Spleen (tissue), 11 donors: ENCODE data around the gene MARK3. TPM values are rescaled to one million over a fixed set of nuclear protein-coding genes. Genes with fewer than 3 reads are reported as not detected.

ENCODE experiments used
- DNase-seq: peaks from one replicate; pipeline ENCODE4 v3.0.0-alpha.2; 2020
- H3K27ac ChIP-seq, 8 donors: fragments of 200-600 bp; sonication (generic) in 7 of 8; 1 replicate in 4 of 8; 2 replicates in 4 of 8; pipeline versions ENCODE4 v1.5.0 to v1.8.0; 2016 to 2021; ENCODE audit warnings: inconsistent platforms in 4 of 8, mild to moderate bottlenecking in 4 of 8, moderate library complexity in 1 of 8
- H3K27me3 ChIP-seq, 7 donors: fragments of 200-600 bp; sonication (generic) in 6 of 7; replicated peaks in 1 of 7; 1 replicate in 4 of 7; 2 replicates in 3 of 7; pipeline versions ENCODE4 v1.5.0 to v1.8.0; 2016 to 2021; ENCODE audit warnings: inconsistent platforms in 3 of 7, mild to moderate bottlenecking in 1 of 7
- H3K36me3 ChIP-seq, 6 donors: fragments of 200-600 bp; sonication (generic) in 5 of 6; 1 replicate in 4 of 6; 2 replicates in 2 of 6; pipeline versions ENCODE4 v1.5.0 to v1.8.0; 2016 to 2021; ENCODE audit warnings: inconsistent platforms in 2 of 6
- H3K4me1 ChIP-seq, 6 donors: fragments of 200-600 bp; sonication (generic) in 5 of 6; 1 replicate in 3 of 6; 2 replicates in 3 of 6; pipeline versions ENCODE4 v1.5.0 to v1.8.0; 2016 to 2021; ENCODE audit warnings: inconsistent platforms in 3 of 6
- H3K4me3 ChIP-seq, 8 donors: fragments of 200-600 bp; sonication (generic) in 7 of 8; 1 replicate in 4 of 8; 2 replicates in 4 of 8; pipeline versions ENCODE4 v1.5.0 to v1.8.0; 2016 to 2021; ENCODE audit warnings: inconsistent platforms in 4 of 8, mild to moderate bottlenecking in 4 of 8, moderate library complexity in 2 of 8
- H3K9me3 ChIP-seq, 8 donors: fragments of 200-600 bp; sonication (generic) in 7 of 8; 1 replicate in 4 of 8; 2 replicates in 4 of 8; pipeline versions ENCODE4 v1.5.0 to v1.8.0; 2016 to 2021; ENCODE audit warnings: inconsistent platforms in 4 of 8
- POLR2A ChIP-seq, 3 donors: fragments of 450-650 bp; IDR thresholded peaks; one replicate each; pipeline ENCODE4 v1.5.1; 2017; ENCODE audit warnings: antibody characterized with exemption in 3 of 3, mild to moderate bottlenecking in 1 of 3
- POLR2AphosphoS5 ChIP-seq, 3 donors: sonication (generic); formaldehyde crosslinking; IDR thresholded peaks; one replicate each; pipeline ENCODE4 v1.5.1; 2017; ENCODE audit warnings: antibody characterized with exemption in 3 of 3
- WGBS, 5 donors: extraction: QIAGEN DNeasy Blood & Tissue Kit in 3 of 5; methylation state at CpG; one replicate each; pipeline versions ENCODE4 v1.1.5 to v1.1.7; 2013 to 2018; 5-methylcytosine and 5-hydroxymethylcytosine counted together
- intact Hi-C: fragments of 100-400 bp; cut with DNase I; formaldehyde crosslinking; loops from one replicate; pipeline ENCODE4 v1.15.0; 2023; ENCODE audit warnings: low total_unique reads
- polyA plus RNA-seq, 3 donors: library from polyadenylated mRNA; stranded (reverse); fragments of 200-250 nt; gene quantifications; one replicate each; pipeline ENCODE4 v1.2.1, GENCODE V29; 2013
- total RNA-seq, 7 donors: library from RNA; depleted of rRNA in 3 of 7; stranded (reverse); fragments of >200 nt in 3 of 7; fragmentation: NEBNext Ultra II Directional in 4 of 7; extraction: Animal tissue kit (Norgen Biotek cat#: 25700) in 4 of 7; gene quantifications; one replicate each; pipeline versions ENCODE4 v1.1.0 to v1.2.1, GENCODE V29; 2016 to 2021
- TF ChIP-seq, protein P1 (sequence below), 11 experiments: fragments of 200-600 bp in 7 of 11; fragments of 450-650 bp in 4 of 11; sonication (generic) in 4 of 11; IDR thresholded peaks in 8 of 11; conservative IDR thresholded peaks in 3 of 11; 1 replicate in 7 of 11; 2 replicates in 4 of 11; pipeline versions ENCODE4 v1.4.0 to v1.8.0; 2016 to 2021; ENCODE audit warnings: antibody characterized with exemption in 11 of 11, inconsistent platforms in 4 of 11, mild to moderate bottlenecking in 1 of 11
- donor health status: healthy with polysubstance abuse.
- donor health status: DM: no; HTN: no; CAD: no; lungs with moderate emphysema.
- donor health status: DM: no; HTN: no; CAD: no.
- donor health status: Bipolar disorder and iron deficiency.
- donor health status: healthy.
- donor health status: DM: no; HTN: no; CAD: no.
- donor health status: DM: yes; HTN: yes; CAD: no.

MARK3 gene
- total and polyA plus RNA-seq, 10 donors = 40.4 to 144 (median 106) TPM

- Histone ChIP-seq H3K27ac (no peak overlapping the region), H3K36me3 (peaks cover 0 to 100% (median 64%) of the 10 kb centered on the region in 6 donors), H3K4me3 (no peak overlapping the region), H3K4me1 (peaks cover 0 to 9% (median 8%) of the 10 kb centered on the region in 6 donors), H3K27me3 (no peaks in the 10 kb centered on the region), H3K9me3 (no peaks in the 10 kb centered on the region)
- intact Hi-C loops = no loop called here
- no peak for TF ChIP-seq POLR2AphosphoS5 (IDR thresholded peaks at IDR 0.05)
- no peak for TF ChIP-seq POLR2A (IDR thresholded peaks at IDR 0.05)
- TF ChIP-seq, protein P1, sequence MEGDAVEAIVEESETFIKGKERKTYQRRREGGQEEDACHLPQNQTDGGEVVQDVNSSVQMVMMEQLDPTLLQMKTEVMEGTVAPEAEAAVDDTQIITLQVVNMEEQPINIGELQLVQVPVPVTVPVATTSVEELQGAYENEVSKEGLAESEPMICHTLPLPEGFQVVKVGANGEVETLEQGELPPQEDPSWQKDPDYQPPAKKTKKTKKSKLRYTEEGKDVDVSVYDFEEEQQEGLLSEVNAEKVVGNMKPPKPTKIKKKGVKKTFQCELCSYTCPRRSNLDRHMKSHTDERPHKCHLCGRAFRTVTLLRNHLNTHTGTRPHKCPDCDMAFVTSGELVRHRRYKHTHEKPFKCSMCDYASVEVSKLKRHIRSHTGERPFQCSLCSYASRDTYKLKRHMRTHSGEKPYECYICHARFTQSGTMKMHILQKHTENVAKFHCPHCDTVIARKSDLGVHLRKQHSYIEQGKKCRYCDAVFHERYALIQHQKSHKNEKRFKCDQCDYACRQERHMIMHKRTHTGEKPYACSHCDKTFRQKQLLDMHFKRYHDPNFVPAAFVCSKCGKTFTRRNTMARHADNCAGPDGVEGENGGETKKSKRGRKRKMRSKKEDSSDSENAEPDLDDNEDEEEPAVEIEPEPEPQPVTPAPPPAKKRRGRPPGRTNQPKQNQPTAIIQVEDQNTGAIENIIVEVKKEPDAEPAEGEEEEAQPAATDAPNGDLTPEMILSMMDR (IDR thresholded peaks at IDR 0.05 in 8 of 11, conservative IDR thresholded peaks at IDR 0.05 in 3 of 11) = no peak
- 85 to 91% (median 91%) methylated on average over 2 of the region's 2 CpGs for WGBS, 5 donors
- no peak for DNase-seq
These were observed 100.3 kb downstream of the MARK3 start for GRCh38 chr14:103485504-103485903.

DNA sequence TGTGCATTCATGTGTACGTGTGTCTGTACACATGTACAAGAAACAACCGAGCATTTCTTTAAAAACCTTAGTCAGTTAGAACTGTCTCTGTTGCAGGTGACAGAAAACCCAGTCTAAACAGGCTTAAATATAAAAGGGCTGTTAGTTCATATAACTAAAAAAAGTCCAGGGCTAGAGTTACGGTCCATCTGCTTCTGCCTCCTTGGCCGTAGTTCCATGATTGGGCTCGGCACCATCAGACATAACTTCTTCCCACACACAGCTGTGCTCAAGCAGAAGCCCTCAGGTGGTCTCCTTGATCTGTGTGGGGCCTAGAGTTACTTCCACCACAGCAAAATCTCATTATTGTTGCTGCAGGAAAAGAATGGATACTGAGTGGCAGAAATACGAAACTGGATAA lies 102.9 kb downstream of the MARK3 start:
- TF ChIP-seq POLR2A (IDR thresholded peaks at IDR 0.05) (no peak), POLR2AphosphoS5 (IDR thresholded peaks at IDR 0.05) (no peak)
- TF ChIP-seq, protein P1 (IDR thresholded peaks at IDR 0.05 in 8 of 11, conservative IDR thresholded peaks at IDR 0.05 in 3 of 11) = no peak
- Histone ChIP-seq H3K27ac (no peak overlapping the region), H3K36me3 (peaks cover 0 to 100% (median 69%) of the 10 kb centered on the region in 6 donors), H3K4me3 (no peak overlapping the region), H3K4me1 (no peaks in the 10 kb centered on the region), H3K9me3 (no peaks in the 10 kb centered on the region), H3K27me3 (no peaks in the 10 kb centered on the region)
- no peak for DNase-seq
- 93 to 96% (median 96%) methylated on average over 6 of the region's 6 CpGs for WGBS, 5 donors
- intact Hi-C loops = no loop called here

DNA sequence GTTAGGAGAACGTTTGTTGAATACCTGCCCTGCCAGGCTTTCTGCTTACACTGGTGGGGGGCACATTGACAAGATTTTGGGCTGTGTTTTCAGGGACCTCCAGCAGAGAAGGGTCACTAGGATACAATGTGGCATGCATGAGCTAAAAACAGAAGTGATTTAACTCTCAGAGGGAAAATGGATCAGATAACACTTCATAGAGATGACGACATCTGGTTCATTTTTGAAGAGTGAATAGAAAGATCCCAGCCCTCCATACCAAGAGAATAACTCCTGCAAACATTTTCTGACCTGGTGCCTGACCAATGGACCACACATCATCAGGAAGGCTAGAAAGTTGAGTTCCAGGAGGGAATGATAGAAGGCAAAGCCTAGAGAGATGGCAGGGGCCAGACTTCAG lies 103.7 kb downstream of the MARK3 start:
- Histone ChIP-seq H3K4me3 (no peak overlapping the region), H3K27ac (no peak overlapping the region), H3K27me3 (no peaks in the 10 kb centered on the region), H3K36me3 (peaks cover 0 to 100% (median 71%) of the 10 kb centered on the region in 6 donors), H3K4me1 (no peaks in the 10 kb centered on the region), H3K9me3 (no peaks in the 10 kb centered on the region)
- WGBS, 5 donors = 88 to 95% (median 92%) methylated on average over 2 of the region's 2 CpGs
- TF ChIP-seq, protein P1 (IDR thresholded peaks at IDR 0.05 in 8 of 11, conservative IDR thresholded peaks at IDR 0.05 in 3 of 11) = no peak
- no peak for TF ChIP-seq POLR2AphosphoS5 (IDR thresholded peaks at IDR 0.05)
- no peak for TF ChIP-seq POLR2A (IDR thresholded peaks at IDR 0.05)
- no peak for DNase-seq
- intact Hi-C loops = no loop called here

DNA sequence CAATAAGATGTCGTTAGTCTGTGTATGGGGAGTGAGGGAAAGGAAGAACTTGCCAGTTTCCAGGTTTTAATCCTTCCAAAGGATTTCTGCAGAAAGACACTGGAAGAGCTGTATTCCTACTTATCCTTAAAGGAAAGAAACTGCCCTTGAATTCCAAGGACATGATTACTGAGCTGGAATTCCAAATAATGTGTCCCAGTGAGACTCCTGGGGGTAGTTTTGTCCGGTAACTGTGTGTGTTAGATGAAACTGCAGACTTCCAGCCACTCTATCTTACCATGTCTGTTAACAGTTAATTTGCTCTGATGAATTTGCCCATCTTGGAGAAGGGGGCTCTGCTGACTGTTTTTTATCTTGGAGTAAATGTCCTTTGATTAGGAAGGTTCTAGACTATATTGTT lies 104.4 kb downstream of the MARK3 start:
- Histone ChIP-seq H3K4me1 (no peaks in the 10 kb centered on the region), H3K36me3 (peaks cover 0 to 100% (median 72%) of the 10 kb centered on the region in 6 donors), H3K9me3 (no peaks in the 10 kb centered on the region), H3K27ac (no peak overlapping the region), H3K4me3 (no peak overlapping the region), H3K27me3 (no peaks in the 10 kb centered on the region)
- no peak for DNase-seq
- 90 to 98% (median 95%) methylated on average over 2 of the region's 2 CpGs for WGBS, 5 donors
- intact Hi-C loops = no loop called here
- TF ChIP-seq POLR2A (IDR thresholded peaks at IDR 0.05) = no peak
- no peak for TF ChIP-seq POLR2AphosphoS5 (IDR thresholded peaks at IDR 0.05)
- TF ChIP-seq, protein P1 (IDR thresholded peaks at IDR 0.05 in 8 of 11, conservative IDR thresholded peaks at IDR 0.05 in 3 of 11) = no peak
